ENCODE data around the gene ALG12.

ALG12 gene

GRCh38 chr22:49911881-49912625 lies 6.2 kb downstream of the ALG12 start:
- DNase-seq (ENCODE audit: low spot score): no peak

GRCh38 chr22:49910229-49911155 lies 7.7 kb downstream of the ALG12 start:
- DNase-seq (ENCODE audit: low spot score): no peak

DNA sequence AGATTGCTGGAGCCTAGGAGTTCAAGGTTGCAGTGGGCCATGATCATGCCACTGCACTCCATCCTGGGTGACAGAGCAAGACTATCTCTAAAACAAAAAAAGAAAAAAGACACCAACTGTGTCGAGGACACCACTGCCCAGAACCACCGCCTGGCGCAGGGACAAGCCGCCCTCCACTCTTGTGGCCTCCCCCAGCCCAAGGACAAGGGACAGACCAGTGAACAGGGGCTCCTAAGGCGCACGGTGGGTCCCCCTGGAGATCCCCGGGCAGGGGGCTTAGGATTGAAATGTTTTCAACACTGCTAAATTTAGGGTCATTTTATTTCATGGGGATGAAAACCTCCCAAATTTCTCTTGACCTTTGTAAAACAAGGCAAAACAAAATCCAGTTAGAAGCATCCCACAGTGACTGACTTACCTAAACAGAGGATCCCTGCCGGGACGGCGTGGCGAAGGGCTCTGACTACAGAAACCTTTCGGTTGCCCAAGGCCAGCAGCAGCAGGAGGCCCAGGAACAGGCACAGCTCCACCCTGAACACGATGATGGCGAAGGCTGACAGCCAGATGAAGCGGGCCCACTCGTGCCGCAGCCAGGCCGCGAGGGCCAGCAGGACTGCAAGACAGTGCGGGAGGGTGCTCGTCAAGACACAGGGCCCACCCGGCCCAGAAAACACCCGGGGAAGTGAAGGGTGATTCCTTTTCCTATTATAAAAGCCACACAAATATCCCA lies 8.6 kb downstream of the ALG12 start:
- no peak for DNase-seq (ENCODE audit: low spot score)

DNA sequence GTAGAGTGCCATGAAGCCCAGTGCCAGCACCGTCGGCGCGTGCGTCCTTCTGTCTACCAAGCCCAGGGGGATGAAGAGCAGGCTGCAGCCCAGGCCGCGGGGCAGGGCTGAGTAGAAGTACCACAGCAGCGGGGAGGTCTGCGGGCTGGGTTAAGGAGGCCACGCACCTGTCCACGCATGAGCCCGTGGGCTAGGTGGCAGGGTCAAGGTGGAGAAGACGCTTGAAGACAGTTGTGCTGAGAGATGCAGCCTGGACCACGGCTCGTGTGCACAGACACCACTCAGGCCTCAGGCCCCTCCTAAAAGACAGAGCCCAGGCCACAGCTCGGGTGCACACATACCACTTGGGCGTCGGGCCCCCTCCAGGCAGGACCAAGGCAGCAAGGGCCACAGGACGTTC lies 10.4 kb downstream of the ALG12 start:
- DNase-seq (ENCODE audit: low spot score): no peak

DNA sequence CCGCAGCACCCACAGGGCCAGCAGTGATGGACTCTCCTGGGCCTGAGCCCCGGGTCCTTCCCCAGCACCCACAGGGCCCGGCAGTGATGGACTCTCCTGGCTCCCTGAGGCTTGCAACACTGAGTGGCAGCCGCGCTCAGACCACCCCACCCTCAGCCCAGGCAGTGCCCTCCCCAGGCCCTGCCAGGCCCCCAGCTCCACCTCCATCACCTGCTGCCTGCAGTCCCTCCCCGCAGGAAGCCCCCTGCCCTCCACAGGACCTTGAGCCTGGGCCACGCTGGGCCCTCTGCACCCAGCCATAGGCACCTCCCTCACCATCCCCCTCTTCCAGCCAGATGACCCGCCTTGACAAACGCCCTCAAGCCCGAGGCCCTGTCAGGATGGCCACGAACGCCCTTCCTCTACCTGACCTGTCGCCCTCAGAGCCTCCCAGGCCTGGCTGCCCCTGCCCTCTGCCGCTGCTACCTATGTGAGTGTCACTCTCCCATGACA lies 11.4 kb downstream of the ALG12 start:
- no peak for DNase-seq (ENCODE audit: low spot score)

DNA sequence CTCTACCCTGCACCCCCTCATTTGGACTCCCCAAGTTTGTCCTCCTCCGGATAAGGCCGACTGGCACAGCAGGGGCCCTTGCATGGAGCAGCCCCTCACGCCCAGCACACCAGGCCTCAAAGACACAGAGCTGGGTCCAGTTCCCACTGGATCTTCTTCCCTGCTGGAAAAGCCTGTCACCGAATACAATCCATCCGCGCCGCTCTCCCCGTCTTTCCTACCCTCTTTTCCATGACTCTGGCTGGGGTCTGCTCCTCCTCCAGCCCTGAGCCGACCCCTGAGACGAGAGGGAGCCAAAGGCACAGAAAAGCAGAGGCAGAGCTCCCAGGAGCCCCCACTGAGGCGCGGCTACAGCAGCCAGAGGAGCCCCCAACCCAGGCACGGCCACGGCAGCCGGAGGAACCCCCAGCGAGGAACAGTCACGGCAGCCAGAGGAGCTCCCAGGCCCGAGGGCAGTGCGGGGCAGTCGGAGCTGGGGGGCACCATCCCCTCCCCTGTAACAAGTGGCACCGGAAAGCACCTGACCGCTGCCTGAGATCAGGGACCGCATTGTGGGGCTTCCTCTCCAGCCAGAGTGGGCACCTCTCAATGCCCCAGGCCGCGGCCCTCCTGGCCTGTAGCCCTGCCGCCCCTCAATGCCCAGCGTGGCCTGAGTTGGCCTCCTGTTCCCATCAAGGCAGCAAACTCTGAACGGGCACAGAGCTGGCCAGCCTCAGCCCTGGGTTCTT lies 12.0 kb downstream of the ALG12 start:
- no peak for DNase-seq (ENCODE audit: low spot score)

DNA sequence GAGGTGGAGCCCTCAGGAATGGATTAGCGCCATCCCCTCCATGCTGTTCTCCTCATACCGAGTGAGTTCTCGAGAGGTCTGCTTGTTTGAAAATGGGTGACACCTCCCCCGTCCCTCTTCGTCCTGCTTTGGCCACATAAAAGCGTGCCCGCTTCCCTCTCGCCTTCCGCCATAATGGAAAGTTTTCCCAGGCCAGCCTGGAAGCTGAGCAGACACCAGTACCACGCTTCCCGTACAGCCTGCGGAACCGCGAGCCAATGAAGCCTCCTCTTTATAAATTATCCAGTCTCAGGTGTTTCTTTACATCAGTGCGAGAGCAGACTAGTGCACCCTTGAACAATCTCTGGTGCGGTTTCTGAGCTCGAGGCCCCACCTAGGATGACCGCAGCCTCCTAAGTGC lies 12.8 kb downstream of the ALG12 start:
- no peak for DNase-seq (ENCODE audit: low spot score)

- DNase-seq (ENCODE audit: low spot score): no peak
These were observed 14.2 kb downstream of the ALG12 start for GRCh38 chr22:49904040-49904369.

DNA sequence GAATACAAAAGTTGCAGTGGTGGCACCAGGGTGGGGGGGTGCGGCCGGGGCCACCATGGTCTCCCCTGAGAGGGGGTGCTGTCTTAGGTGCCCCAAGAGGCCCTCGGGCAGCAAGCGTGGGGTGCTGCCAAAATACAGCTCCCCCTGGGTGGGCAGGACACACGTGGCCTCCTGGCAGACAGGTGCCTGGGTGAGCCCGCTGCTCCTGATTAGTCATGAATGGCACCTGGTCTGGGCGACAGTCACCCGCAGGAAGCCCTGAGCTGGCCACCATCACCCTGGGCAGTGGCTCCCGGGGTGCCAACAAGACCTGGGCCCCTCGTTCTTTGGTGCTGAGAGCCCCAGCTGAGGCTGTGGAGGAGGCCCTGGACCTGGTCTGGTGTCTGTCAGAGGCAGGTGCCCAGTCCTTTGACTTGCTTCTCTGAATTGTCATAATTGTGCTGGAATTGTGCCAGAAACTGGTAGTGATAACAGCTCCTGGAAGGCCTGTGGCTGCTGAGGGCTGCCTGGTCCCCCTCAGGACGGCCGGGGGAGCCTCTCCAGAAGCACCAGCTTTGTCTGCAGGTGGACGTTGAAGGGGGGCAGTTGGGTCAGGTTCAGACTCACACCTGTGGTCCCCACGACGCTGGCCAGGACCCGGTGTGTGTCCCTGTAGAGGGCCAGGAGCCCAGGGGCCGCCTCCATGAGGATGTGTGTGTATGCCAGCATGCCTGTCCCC lies 14.8 kb downstream of the ALG12 start:
- DNase-seq (ENCODE audit: low spot score): no peak

DNA sequence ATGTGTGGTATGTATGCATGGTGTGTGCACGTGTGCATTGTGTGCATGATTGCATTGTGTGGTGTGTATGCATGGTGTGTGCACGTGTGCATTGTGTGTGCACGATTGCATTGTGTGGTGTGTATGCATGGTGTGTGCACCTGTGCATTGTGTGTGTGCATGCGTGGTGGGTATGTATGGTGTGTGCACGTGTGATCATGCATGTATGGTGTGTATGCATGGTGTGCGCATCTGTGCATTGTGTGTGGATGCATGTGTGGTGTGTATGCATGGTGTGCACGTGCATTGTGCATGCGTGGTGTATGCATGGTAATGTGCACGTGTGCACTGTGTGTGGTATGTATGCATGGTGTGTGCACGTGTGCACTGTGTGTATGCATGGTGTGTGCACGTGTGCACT lies 16.8 kb downstream of the ALG12 start:
- no peak for DNase-seq (ENCODE audit: low spot score)

- no peak for DNase-seq (ENCODE audit: low spot score)
These were observed 17.6 kb downstream of the ALG12 start for GRCh38 chr22:49900441-49901230.

- DNase-seq (ENCODE audit: low spot score): no peak
These were observed 18.7 kb downstream of the ALG12 start for GRCh38 chr22:49899530-49899929.

- DNase-seq (ENCODE audit: low spot score): no peak
These were observed 21.1 kb downstream of the ALG12 start for GRCh38 chr22:49897015-49897684.

DNA sequence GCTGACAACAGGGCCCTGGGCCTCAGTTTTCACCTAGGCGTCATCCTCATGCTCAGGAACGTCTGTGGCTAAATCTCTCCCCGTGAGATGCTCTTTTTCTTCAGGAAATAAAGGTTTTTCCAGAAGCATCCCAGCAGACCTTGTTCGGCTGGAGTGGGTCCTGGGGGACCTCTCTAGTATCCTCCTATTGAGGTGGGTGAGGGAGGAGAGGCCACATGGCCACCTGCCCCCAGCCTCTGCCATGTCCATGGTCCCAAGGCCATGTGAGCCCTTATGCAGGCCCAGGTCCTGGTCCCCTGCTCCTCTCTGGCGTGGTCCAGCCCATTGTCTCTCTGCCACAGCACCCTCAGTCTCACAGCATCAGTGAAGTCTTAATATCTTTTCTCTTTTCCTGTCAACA lies 22.0 kb downstream of the ALG12 start:
- DNase-seq (ENCODE audit: low spot score): no peak

DNA sequence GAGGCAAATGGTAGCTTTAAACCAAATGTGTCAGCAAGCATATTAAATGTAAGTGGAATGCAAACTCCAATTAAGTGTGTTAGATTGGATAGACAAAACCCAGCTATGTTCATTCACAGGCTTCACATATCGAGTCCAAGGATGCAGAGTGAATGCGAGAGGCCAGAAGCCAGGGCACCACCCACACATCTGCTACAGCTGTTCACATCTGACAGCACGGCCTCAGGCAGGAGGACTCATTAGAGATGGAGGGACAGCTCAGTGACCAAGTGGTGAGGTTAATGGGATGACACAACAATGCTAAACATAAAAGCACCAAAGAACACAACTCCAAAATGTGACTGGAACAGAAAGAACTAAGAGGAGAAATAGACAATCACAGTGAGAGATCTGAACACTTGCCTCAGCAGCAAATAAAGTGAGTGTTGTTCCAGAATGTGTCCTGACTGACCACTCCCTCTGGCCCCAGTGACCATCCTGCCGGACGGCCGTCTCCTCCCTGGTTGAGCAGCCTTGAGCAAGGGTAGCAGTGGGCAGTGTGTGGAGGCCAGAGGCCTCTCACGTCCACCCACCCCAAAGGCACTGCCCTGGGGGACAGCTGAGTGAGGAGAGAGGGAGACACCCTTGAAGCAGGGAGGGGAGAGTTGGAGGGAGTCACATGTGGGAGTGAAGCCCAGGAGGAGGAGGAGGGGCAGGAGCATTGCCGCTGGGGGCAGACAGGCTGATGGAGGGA lies 23.8 kb downstream of the ALG12 start:
- DNase-seq (ENCODE audit: low spot score): peak; percentile 8

- no peak for DNase-seq (ENCODE audit: low spot score)
These were observed 25.2 kb downstream of the ALG12 start for GRCh38 chr22:49893025-49893424.

DNA sequence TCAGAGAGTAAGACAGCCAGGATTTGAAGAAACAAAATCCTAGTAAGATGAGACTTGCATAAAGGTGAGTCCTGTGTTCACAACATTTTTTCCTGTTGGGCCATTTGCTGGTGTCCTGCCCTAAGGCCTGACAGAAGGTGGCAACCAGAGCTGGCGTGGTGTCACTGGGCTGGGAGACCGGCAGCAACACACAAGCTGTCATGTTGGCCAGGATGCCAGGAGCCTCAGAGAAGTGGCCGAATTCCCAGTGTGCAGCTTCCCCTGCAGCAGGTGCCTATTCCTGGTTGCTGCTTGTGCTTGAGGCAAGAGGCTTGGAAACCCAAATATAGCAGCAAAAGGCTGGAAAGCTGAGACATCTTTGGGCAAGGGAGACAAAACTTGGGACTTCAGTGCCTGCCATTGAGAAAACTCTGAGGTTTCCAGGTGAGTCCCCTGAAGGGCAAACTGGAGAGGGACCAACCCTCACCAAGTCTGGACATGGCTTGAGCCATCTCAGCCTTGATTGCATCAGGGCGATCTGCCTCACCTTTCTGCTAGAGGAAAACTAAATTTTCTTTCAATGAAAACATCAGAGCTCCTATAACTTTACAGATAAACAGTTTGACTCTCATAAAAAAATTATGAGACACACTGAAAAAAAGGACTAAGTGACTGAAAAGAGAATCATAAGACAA lies 25.9 kb downstream of the ALG12 start:
- DNase-seq (ENCODE audit: low spot score): no peak

DNA sequence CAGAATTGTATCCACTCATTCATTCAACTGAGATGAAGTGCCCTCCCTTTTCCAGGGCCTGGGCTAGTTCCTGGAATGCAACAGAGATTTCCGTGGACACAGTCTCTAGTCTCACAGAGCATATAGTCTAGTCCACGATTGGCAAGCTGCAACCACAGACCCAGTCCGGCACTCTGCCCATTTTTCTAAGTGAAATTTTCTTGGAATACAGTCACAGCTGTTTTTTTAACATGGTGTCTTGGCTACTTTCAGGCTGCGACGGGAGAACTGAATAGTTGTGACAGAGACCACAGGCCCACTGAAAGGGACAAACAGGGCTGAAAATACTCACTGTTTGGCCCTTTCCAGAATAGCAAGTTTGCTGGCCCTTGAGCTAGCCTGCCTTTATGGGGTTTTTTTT lies 29.2 kb downstream of the ALG12 start:
- DNase-seq (ENCODE audit: low spot score): no peak

DNA sequence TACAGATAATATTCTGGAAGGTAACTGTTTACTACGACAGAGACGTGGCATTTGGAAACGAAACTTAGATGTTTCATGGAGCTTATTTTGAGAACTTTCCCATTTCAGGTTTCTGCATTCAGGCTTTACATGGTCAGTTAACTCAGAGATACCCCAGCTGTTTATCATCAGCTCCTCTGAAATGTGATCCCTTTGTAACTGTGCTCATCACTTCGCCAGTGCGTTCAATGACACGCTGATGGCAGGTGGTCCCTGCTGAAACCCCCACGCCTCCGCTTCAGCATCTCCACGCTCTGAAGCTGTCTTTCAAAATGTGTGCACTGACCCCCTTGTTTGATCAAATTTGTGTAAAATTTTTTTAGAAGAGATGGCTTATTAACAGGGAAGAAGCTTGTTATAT lies 30.5 kb downstream of the ALG12 start:
- DNase-seq (ENCODE audit: low spot score): no peak

Measured in RKO (cell line).